NCI-H82 treated with DMSO at 0.1 percent for 48 hours (cell line): ENCODE data around the gene CCND1.

Experiments used
- DNase-seq: peaks from one replicate; lab custom pipeline; 2025; ENCODE audit not compliant: unreplicated experiment; lab: John Stamatoyannopoulos, UW

Gene CCND1

GRCh38 chr11:69640995-69641581 lies at the start of gene CCND1:
Gene CCND1 (plus strand): TSS chr11:69641156. CDS start chr11:69641314, 158 bp downstream.
- no peak for DNase-seq

- DNase-seq, result no peak
Observed at GRCh38 chr11:69592986-69593650, 47.8 kb upstream of the CCND1 start.

GRCh38 chr11:69593851-69594250 lies 47.1 kb upstream of the CCND1 start:
- DNase-seq, result no peak

- DNase-seq, result no peak
Observed at GRCh38 chr11:69594481-69594880, 46.5 kb upstream of the CCND1 start.

GRCh38 chr11:69595805-69596665 lies 44.9 kb upstream of the CCND1 start:
- no peak for DNase-seq

- no peak for DNase-seq
Observed at GRCh38 chr11:69598147-69598546, 42.8 kb upstream of the CCND1 start.

GRCh38 chr11:69599502-69599901 lies 41.5 kb upstream of the CCND1 start:
- DNase-seq, result peak; percentile 12

GRCh38 chr11:69600001-69600400 lies 41.0 kb upstream of the CCND1 start:
- no peak for DNase-seq

GRCh38 chr11:69601011-69601975 lies 39.7 kb upstream of the CCND1 start:
- no peak for DNase-seq

- DNase-seq, result no peak
Observed at GRCh38 chr11:69603111-69603836, 37.7 kb upstream of the CCND1 start.

- DNase-seq, result no peak
Observed at GRCh38 chr11:69604055-69604454, 36.9 kb upstream of the CCND1 start.

- DNase-seq, result no peak
Observed at GRCh38 chr11:69605737-69606526, 35.0 kb upstream of the CCND1 start.

GRCh38 chr11:69609351-69609750 lies 31.6 kb upstream of the CCND1 start:
- no peak for DNase-seq

GRCh38 chr11:69611548-69612526 lies 29.1 kb upstream of the CCND1 start:
- no peak for DNase-seq

- DNase-seq, result no peak
Observed at GRCh38 chr11:69613594-69613993, 27.4 kb upstream of the CCND1 start.

GRCh38 chr11:69614085-69614484 lies 26.9 kb upstream of the CCND1 start:
- no peak for DNase-seq

- no peak for DNase-seq
Observed at GRCh38 chr11:69615545-69616278, 25.2 kb upstream of the CCND1 start.

GRCh38 chr11:69617220-69617619 lies 23.7 kb upstream of the CCND1 start:
- DNase-seq, result no peak
